ENCODE measurements around the gene PPM1M.

Gene PPM1M

GRCh38 chr3:52231502-52232278 lies 13.9 kb upstream of the PPM1M start:
- DNase-seq, result no peak

- DNase-seq, result no peak
Observed at GRCh38 chr3:52232279-52233107, 13.1 kb upstream of the PPM1M start.

GRCh38 chr3:52233108-52233591 lies 12.4 kb upstream of the PPM1M start:
- no peak for DNase-seq

GRCh38 chr3:52233968-52234367 lies 11.6 kb upstream of the PPM1M start:
- DNase-seq, result peak; percentile 14

GRCh38 chr3:52234516-52235447 lies 10.8 kb upstream of the PPM1M start:
- DNase-seq, result no peak

GRCh38 chr3:52236424-52236886 lies 9.1 kb upstream of the PPM1M start:
- no peak for DNase-seq

- DNase-seq, result no peak
Observed at GRCh38 chr3:52237006-52237656, 8.4 kb upstream of the PPM1M start.

- peak; percentile 53 for DNase-seq
Observed at GRCh38 chr3:52237657-52238172, 7.8 kb upstream of the PPM1M start.

- DNase-seq, result no peak
Observed at GRCh38 chr3:52238193-52238760, 7.3 kb upstream of the PPM1M start.

GRCh38 chr3:52238761-52239701 lies 6.5 kb upstream of the PPM1M start, which contains the start of gene TWF2:
Gene TWF2 (minus strand): TSS chr3:52239158. CDS start chr3:52239016, 142 bp downstream.
- DNase-seq, result peak; percentile 24

- DNase-seq, result peak; percentile 69
Observed at GRCh38 chr3:52240059-52240885, 5.3 kb upstream of the PPM1M start.

- no peak for DNase-seq
Observed at GRCh38 chr3:52240886-52241370, 4.6 kb upstream of the PPM1M start.

GRCh38 chr3:52242039-52242438 lies 3.5 kb upstream of the PPM1M start:
- no peak for DNase-seq

- no peak for DNase-seq
Observed at GRCh38 chr3:52243791-52244628, 1.5 kb upstream of the PPM1M start.

- DNase-seq, result no peak
Observed at GRCh38 chr3:52246264-52246620, 683 bp downstream of the PPM1M start.

GRCh38 chr3:52246728-52247408 lies 1.3 kb downstream of the PPM1M start:
- DNase-seq, result no peak

- DNase-seq, result no peak
Observed at GRCh38 chr3:52247409-52248164, 2.0 kb downstream of the PPM1M start.
